Measurements from ENCODE around the gene ZNRF4.

GRCh38 chr19:5448374-5448773 lies 6.8 kb upstream of the ZNRF4 start:
- TF ChIP-seq EZH2phosphoT487 (IDR thresholded peaks at IDR 0.05; ENCODE audit: unreplicated experiment) (no peak), CTCF (conservative IDR thresholded peaks at IDR 0.05; ENCODE audit: low read depth in 2 of 2) (no peak)
